Neural progenitor cell (in vitro differentiated cells): Measurements from ENCODE around the gene HAND2. TPM values are rescaled to one million over a fixed set of nuclear protein-coding genes. Genes with fewer than 3 reads are reported as not detected.

Experiments
- DNase-seq: peaks from one replicate; pipeline ENCODE4 v3.0.0-alpha.2; 2016; ENCODE audit warnings: low spot score
- H2AFZ ChIP-seq: fragments of 200-600 bp; sonication (generic); replicated peaks from 2 replicates; pipeline ENCODE4 v1.6.1; 2016; ENCODE audit warnings: antibody characterized with exemption
- H3F3A ChIP-seq: fragments of 200-600 bp; sonication (generic); 2 replicates; pipeline ENCODE4 v1.6.1; 2016; ENCODE audit warnings: antibody characterized with exemption, low read depth
- H3K27ac ChIP-seq: fragments of 200-600 bp; sonication (generic); 2 replicates; pipeline ENCODE4 v1.5.1; 2016; ENCODE audit warnings: mild to moderate bottlenecking
- H3K27me3 ChIP-seq: fragments of 200-600 bp; sonication (generic); 2 replicates; pipeline ENCODE4 v1.6.1; 2016; ENCODE audit warnings: mild to moderate bottlenecking, moderate library complexity
- H3K36me3 ChIP-seq: fragments of 200-600 bp; sonication (generic); 2 replicates; pipeline ENCODE4 v1.5.1; 2016
- H3K4me1 ChIP-seq: fragments of 200-600 bp; sonication (generic); 2 replicates; pipeline ENCODE4 v1.6.1; 2016; ENCODE audit warnings: mixed run types
- H3K4me2 ChIP-seq: fragments of 200-600 bp; sonication (generic); 2 replicates; pipeline ENCODE4 v1.6.1; 2016
- H3K4me3 ChIP-seq: fragments of 200-600 bp; sonication (generic); 2 replicates; pipeline ENCODE4 v1.5.1; 2016
- H3K79me2 ChIP-seq: fragments of 200-600 bp; sonication (generic); 2 replicates; pipeline ENCODE4 v1.6.1; 2016; ENCODE audit warnings: low read depth
- H3K9ac ChIP-seq: fragments of 200-600 bp; sonication (generic); 2 replicates; pipeline ENCODE4 v1.6.1; 2016
- H3K9me3 ChIP-seq: fragments of 200-600 bp; sonication (generic); 2 replicates; pipeline ENCODE4 v1.5.1; 2016; ENCODE audit warnings: low read depth
- H4K20me1 ChIP-seq: fragments of 200-600 bp; sonication (generic); 2 replicates; pipeline ENCODE4 v1.6.1; 2016; ENCODE audit warnings: low read depth
- H3K27ac Mint-ChIP-seq: 3 replicates; pipeline ENCODE4 v1.8.0; 2021; ENCODE audit warnings: mixed read lengths
- H3K27me3 Mint-ChIP-seq: 2 replicates; pipeline ENCODE4 v1.8.0; 2022; ENCODE audit warnings: low read depth, mild to moderate bottlenecking, inconsistent platforms, moderate library complexity, mixed read lengths; ENCODE audit not compliant: insufficient read depth
- H3K36me3 Mint-ChIP-seq: 3 replicates; pipeline ENCODE4 v1.8.0; 2021; ENCODE audit warnings: mixed read lengths
- H3K4me1 Mint-ChIP-seq: 3 replicates; pipeline ENCODE4 v1.8.0; 2021; ENCODE audit warnings: mixed read lengths
- H3K4me3 Mint-ChIP-seq: 3 replicates; pipeline ENCODE4 v1.8.0; 2021; ENCODE audit warnings: mild to moderate bottlenecking, moderate library complexity, mixed read lengths
- H3K9me3 Mint-ChIP-seq: 3 replicates; pipeline ENCODE4 v1.8.0; 2020; ENCODE audit warnings: mixed read lengths
- EZH2 ChIP-seq: fragments of 200-600 bp; sonication (generic); IDR thresholded peaks from 2 replicates; pipeline ENCODE4 v1.6.1; 2017; ENCODE audit warnings: antibody characterized with exemption, mild to moderate bottlenecking, moderate library complexity
- EZH2phosphoT487 ChIP-seq: fragments of 200-600 bp; sonication (generic); IDR thresholded peaks from 2 replicates; pipeline ENCODE4 v1.6.1; 2017; ENCODE audit warnings: antibody characterized with exemption
- total RNA-seq: library from RNA; depleted of rRNA; stranded (reverse); fragments of >200 nt; gene quantifications from 2 replicates; pipeline ENCODE4 v1.2.3, GENCODE V29; 2015; ENCODE audit warnings: low replicate concordance
- TF ChIP-seq, protein P1 (sequence below): fragments of 200-600 bp; sonication (generic); IDR thresholded peaks from 2 replicates; pipeline ENCODE4 v1.5.1; 2017; ENCODE audit warnings: antibody characterized with exemption, mild to moderate bottlenecking

HAND2 gene
- total RNA-seq, 1 donor from 2014 or later = not detected

DNA sequence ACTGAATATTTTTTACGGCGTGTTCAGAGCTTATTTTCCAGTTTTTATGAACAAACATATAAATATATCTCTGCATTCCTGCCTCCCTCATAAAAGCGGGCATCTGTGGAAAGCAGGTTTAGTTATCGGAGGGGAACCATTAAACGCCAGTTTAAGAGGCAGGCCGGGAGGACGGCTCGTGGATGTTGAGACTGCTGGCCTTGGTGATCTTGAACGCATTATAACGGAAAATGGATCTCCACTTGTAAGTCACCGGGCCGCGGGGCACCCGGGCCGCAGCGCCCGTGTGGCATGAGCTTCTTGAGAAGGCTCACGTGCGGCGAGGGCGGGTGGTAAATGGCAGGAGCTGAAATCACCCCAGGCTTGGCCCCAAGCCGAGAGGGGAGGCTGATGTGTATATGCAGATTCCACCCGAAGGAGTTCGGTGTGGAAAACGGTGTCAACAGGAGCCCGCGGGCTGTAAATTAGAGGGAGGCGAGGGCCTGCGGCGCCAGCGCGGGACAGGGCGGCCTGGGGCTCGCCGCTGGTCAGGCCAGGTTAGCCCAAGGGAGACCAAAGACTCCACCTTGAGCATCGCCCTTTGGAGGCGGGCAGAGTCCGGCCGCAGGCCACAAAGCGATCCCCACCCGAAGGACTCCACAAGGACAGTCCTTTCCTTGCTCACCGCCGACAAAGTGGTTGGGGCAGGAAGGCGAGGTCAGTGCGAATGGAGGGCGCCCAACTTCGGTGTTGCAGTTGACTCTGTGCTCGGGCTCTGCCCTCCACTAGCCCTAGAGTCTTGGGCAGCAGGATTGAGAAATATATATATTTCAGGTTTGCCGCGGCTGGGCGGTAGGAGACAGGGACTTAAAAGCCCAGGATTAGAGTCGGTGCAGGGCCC, 1.3 kb upstream of the HAND2 start:
- peak overlapping the region; percentile 52 for H3K4me3 Mint-ChIP-seq
- peaks cover 92% of the 10 kb centered on the region for H3K27me3 Mint-ChIP-seq
- Histone ChIP-seq H2AFZ (no peak overlapping the region), H3K9ac (no peak overlapping the region), H3K4me3 (no peak overlapping the region), H3K9me3 (no peaks in the 10 kb centered on the region), H3K4me1 (peaks cover 5% of the 10 kb centered on the region), H3K36me3 (no peaks in the 10 kb centered on the region), H3K27ac (no peak overlapping the region), H3K79me2 (no peaks in the 10 kb centered on the region), H3K4me2 (no peak overlapping the region), H4K20me1 (peaks cover 85% of the 10 kb centered on the region), H3K27me3 (peaks cover 100% of the 10 kb centered on the region), H3F3A (peaks cover 13% of the 10 kb centered on the region)
- no peak overlapping the region for H3K27ac Mint-ChIP-seq
- peaks cover 9% of the 10 kb centered on the region for H3K9me3 Mint-ChIP-seq
- peak; percentile 47 for DNase-seq
- H3K4me1 Mint-ChIP-seq = peaks cover 13% of the 10 kb centered on the region
- H3K36me3 Mint-ChIP-seq = no peaks in the 10 kb centered on the region
- TF ChIP-seq EZH2phosphoT487 = peak; percentile 98
- TF ChIP-seq, protein P1, sequence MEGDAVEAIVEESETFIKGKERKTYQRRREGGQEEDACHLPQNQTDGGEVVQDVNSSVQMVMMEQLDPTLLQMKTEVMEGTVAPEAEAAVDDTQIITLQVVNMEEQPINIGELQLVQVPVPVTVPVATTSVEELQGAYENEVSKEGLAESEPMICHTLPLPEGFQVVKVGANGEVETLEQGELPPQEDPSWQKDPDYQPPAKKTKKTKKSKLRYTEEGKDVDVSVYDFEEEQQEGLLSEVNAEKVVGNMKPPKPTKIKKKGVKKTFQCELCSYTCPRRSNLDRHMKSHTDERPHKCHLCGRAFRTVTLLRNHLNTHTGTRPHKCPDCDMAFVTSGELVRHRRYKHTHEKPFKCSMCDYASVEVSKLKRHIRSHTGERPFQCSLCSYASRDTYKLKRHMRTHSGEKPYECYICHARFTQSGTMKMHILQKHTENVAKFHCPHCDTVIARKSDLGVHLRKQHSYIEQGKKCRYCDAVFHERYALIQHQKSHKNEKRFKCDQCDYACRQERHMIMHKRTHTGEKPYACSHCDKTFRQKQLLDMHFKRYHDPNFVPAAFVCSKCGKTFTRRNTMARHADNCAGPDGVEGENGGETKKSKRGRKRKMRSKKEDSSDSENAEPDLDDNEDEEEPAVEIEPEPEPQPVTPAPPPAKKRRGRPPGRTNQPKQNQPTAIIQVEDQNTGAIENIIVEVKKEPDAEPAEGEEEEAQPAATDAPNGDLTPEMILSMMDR = no peak
- peak; percentile 100 for TF ChIP-seq EZH2

DNA sequence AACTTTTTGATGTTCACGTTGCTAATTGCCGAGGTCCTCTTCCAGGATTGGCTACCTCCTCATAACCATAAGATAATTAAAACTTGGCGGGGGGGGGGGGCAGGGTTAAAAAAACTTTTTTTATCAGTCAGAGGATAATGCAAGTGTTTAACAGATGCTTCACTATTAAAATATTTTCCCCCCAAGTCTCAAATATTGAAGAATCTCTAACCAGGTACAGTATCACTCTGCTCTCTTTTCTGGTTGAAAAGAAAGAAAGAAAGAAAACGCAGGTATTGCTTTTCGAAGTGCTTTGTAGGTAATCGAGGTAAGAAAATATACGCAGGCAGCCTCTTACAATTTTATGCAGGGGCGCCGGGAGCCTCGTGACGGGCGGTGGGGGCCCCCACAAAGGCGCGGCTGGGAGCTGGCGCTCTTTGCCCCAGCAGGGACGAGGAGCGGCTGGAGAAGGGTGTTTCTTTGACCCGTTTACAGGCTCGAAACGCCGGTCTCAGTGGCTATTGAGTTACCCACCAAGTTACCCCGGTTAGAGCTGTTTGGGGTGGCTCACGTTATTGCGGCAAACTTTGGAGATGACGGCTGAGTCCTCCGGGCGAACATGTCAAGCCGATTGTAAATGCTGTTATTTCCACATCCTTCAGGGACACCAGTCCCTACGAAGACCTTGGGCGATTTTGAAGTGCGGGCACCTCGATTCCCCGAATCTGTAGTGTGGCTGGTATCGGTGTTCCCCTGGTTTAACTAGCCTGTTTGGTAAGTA, 477 bp upstream of the HAND2 start:
- Mint-ChIP-seq H3K36me3 (no peaks in the 10 kb centered on the region), H3K4me1 (peaks cover 13% of the 10 kb centered on the region), H3K27ac (no peak overlapping the region), H3K27me3 (peaks cover 93% of the 10 kb centered on the region), H3K4me3 (peak overlapping the region; percentile 86), H3K9me3 (peaks cover 9% of the 10 kb centered on the region)
- H3K4me3 ChIP-seq = peak overlapping the region; percentile 49
- no peak overlapping the region for H3K9ac ChIP-seq
- H3K9me3 ChIP-seq = no peaks in the 10 kb centered on the region
- H3K4me1 ChIP-seq = peaks cover 5% of the 10 kb centered on the region
- H2AFZ ChIP-seq = no peak overlapping the region
- H3K79me2 ChIP-seq = no peaks in the 10 kb centered on the region
- peaks cover 85% of the 10 kb centered on the region for H4K20me1 ChIP-seq
- TF ChIP-seq, protein P1 = no peak
- peak; percentile 61 for TF ChIP-seq EZH2
- TF ChIP-seq EZH2phosphoT487 = peak; percentile 96
- DNase-seq = peak; percentile 44
- peaks cover 100% of the 10 kb centered on the region for H3K27me3 ChIP-seq
- H3F3A ChIP-seq = peaks cover 13% of the 10 kb centered on the region
- no peaks in the 10 kb centered on the region for H3K36me3 ChIP-seq
- H3K27ac ChIP-seq = no peak overlapping the region
- H3K4me2 ChIP-seq = peak overlapping the region; percentile 77

DNA sequence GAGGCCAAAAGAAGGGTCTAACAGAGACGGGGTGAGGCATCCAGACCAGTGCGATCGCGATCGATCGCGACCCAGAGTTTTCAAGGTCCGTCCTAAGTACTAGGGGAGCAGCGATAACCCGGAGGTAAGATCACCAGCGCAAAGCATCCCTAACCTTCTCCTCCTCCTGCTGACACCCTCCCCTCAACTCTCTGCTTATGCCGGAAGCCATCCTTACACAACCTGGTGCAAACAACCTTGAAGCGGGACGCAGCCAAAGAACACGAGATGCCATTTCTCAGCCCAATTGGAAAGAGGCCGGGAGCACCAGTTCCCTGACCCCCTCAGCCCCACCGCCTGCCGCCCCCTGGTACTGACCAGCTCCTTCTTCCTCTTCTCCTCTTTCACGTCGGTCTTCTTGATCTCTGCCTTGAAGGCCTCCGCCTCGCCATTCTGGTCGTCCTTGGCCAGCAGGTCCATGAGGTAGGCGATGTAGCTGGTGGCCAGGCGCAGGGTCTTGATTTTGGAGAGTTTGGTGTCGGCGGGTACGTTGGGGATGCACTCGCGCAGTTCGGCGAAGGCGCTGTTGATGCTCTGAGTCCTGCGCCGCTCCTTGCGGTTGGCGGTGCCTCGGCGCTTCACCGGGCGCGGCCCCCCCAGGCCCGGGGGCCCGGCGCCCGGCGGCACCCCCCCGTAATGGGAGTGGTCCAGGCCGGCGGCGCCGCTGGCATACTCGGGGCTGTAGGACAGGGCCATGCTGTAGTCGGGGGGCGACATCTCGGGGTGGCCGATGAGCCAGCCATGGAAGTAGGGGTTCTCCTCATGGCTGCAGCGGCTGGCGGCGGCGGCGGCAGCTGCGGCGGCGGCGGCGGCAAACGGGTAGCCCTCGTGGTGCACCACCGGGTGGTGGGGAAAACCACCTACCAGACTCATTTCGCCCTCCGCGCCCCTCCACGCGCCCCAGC, 1.4 kb downstream of the HAND2 start:
- Histone ChIP-seq H3K27ac (no peak overlapping the region), H3K4me2 (peak overlapping the region; percentile 75), H3F3A (peaks cover 13% of the 10 kb centered on the region), H3K4me1 (peaks cover 8% of the 10 kb centered on the region), H3K4me3 (peak overlapping the region; percentile 39), H3K79me2 (no peaks in the 10 kb centered on the region), H2AFZ (no peak overlapping the region), H3K9me3 (no peaks in the 10 kb centered on the region), H3K36me3 (no peaks in the 10 kb centered on the region), H4K20me1 (peaks cover 86% of the 10 kb centered on the region), H3K27me3 (peaks cover 100% of the 10 kb centered on the region), H3K9ac (no peak overlapping the region)
- Mint-ChIP-seq H3K27ac (no peak overlapping the region), H3K27me3 (peaks cover 93% of the 10 kb centered on the region), H3K4me3 (peak overlapping the region; percentile 71), H3K4me1 (peaks cover 20% of the 10 kb centered on the region), H3K9me3 (peaks cover 9% of the 10 kb centered on the region), H3K36me3 (no peaks in the 10 kb centered on the region)
- TF ChIP-seq EZH2 (peak; percentile 95), EZH2phosphoT487 (peak; percentile 91)
- TF ChIP-seq, protein P1 = no peak
- peak; percentile 66 for DNase-seq
